A549 (cell line): ENCODE measurements around the gene FAM131B. TPM values are rescaled to one million over a fixed set of nuclear protein-coding genes. Genes with fewer than 3 reads are reported as not detected.
A peak's percentile ranks its signal among the peaks of the same experiment; 100 is the strongest.

ENCODE experiments used
- ATAC-seq, 2 experiments: fragments of 200-7000 bp in 1 of 2; fragments of >200 bp in 1 of 2; cut with Nextera tagmentation in 1 of 2; cut with Tn5 transposase in 1 of 2; 3 replicates each; pipeline versions ENCODE4 v1.8.0 to v1.9.1; 2018 to 2020; ENCODE audit warnings: mild to moderate bottlenecking in 1 of 2, moderate library complexity in 1 of 2
- CTCF ChIA-PET: fragments of 300-600 bp; sonication (Branson Sonifier 250); formaldehyde crosslinking; extraction: SDS; loops from one replicate; lab custom pipeline; 2021; ENCODE audit warnings: antibody characterized with exemption, inconsistent platforms; lab: Yijun Ruan, JAX
- POLR2A ChIA-PET: fragments of 350-600 bp; formaldehyde crosslinking; extraction: SDS; loops from one replicate; lab custom pipeline; 2021; ENCODE audit warnings: antibody characterized with exemption, inconsistent platforms; lab: Yijun Ruan, JAX
- DNase-seq, 2 experiments: peaks; one replicate each; pipeline versions ENCODE4 v3.0.0 to v3.0.0-alpha.2; 2011 to 2016; ENCODE audit warnings: low read depth in 1 of 2, low spot score in 1 of 2
- FAIRE-seq: peaks from 2 replicates; lab custom pipeline; 2011; peaks lifted over from hg19 to GRCh38; lab: Jason Lieb, UNC
- H3K27ac ChIP-seq, 2 experiments: fragments of >200 bp; sonication (Bioruptor Twin); formaldehyde crosslinking; 3 replicates each; pipeline ENCODE4 v1.5.1; 2016 to 2017
- H3K4me1 ChIP-seq: fragments of >200 bp; sonication (Bioruptor Twin); formaldehyde crosslinking; 3 replicates; pipeline ENCODE4 v1.6.1; 2016
- H3K4me2 ChIP-seq: fragments of >200 bp; sonication (Bioruptor Twin); formaldehyde crosslinking; 3 replicates; pipeline ENCODE4 v1.6.1; 2016
- H3K4me3 ChIP-seq: fragments of >200 bp; sonication (Bioruptor Twin); formaldehyde crosslinking; 3 replicates; pipeline ENCODE4 v1.5.1; 2016
- H3K9me3 ChIP-seq: fragments of >200 bp; sonication (Bioruptor Twin); formaldehyde crosslinking; 3 replicates; pipeline ENCODE4 v1.6.1; 2016
- EHMT2 ChIP-seq: fragments of 200-600 bp; sonication (generic); IDR thresholded peaks from 2 replicates; pipeline ENCODE4 v1.6.1; 2016; ENCODE audit warnings: antibody characterized with exemption, low read depth, mild to moderate bottlenecking, moderate library complexity
- FOSB ChIP-seq: fragments of 250-450 bp; sonication (Bioruptor Pico); IDR thresholded peaks from 2 replicates; pipeline ENCODE4 v1.5.0; 2020; ENCODE audit warnings: mild to moderate bottlenecking, moderate library complexity
- FOSL2 ChIP-seq, 2 experiments: fragments of 450-650 bp in 1 of 2; fragments of >200 bp in 1 of 2; sonication (Bioruptor Twin) in 1 of 2; formaldehyde crosslinking; IDR thresholded peaks; 2 replicates each; pipeline versions ENCODE4 v1.5.0 to v1.6.1; 2016 to 2020; ENCODE audit warnings: mild to moderate bottlenecking in 1 of 2, moderate library complexity in 1 of 2
- FOXS1 ChIP-seq: fragments of 250-450 bp; sonication (Bioruptor Pico); IDR thresholded peaks from 2 replicates; pipeline ENCODE4 v1.5.0; 2020; ENCODE audit warnings: mild to moderate bottlenecking, moderate library complexity
- GATA3 ChIP-seq: IDR thresholded peaks from 2 replicates; pipeline ENCODE4 v1.6.1; 2012; ENCODE audit warnings: borderline replicate concordance
- HDAC2 ChIP-seq: fragments of 200-600 bp; sonication (generic); IDR thresholded peaks from 2 replicates; pipeline ENCODE4 v1.6.1; 2016
- HOXA7 ChIP-seq: fragments of 250-450 bp; sonication (Bioruptor Pico); IDR thresholded peaks from 2 replicates; pipeline ENCODE4 v1.5.0; 2020; ENCODE audit warnings: mild to moderate bottlenecking, moderate library complexity
- HOXB13 ChIP-seq: fragments of 250-450 bp; sonication (Bioruptor Pico); IDR thresholded peaks from 2 replicates; pipeline ENCODE4 v1.5.0; 2020; ENCODE audit warnings: low read depth, mild to moderate bottlenecking, moderate library complexity
- JUN ChIP-seq, 2 experiments: fragments of >200 bp; sonication (Bioruptor Twin); formaldehyde crosslinking; IDR thresholded peaks; 2 replicates in 1 of 2; 3 replicates in 1 of 2; pipeline ENCODE4 v1.6.1; 2016 to 2017
- KDM1A ChIP-seq: fragments of 200-600 bp; sonication (generic); IDR thresholded peaks from 2 replicates; pipeline ENCODE4 v1.6.1; 2016; ENCODE audit warnings: low read depth, mild to moderate bottlenecking
- MAFK ChIP-seq: fragments of 450-650 bp; IDR thresholded peaks from 2 replicates; pipeline ENCODE4 v1.6.1; 2014; ENCODE audit not compliant: partially characterized antibody
- MAZ ChIP-seq: fragments of 150-350 bp; IDR thresholded peaks from 2 replicates; pipeline ENCODE4 v1.6.1; 2014; ENCODE audit warnings: antibody characterized with exemption, low read depth, low read length, borderline replicate concordance
- MYC ChIP-seq: IDR thresholded peaks from 2 replicates; pipeline ENCODE4 v1.6.1; 2012; ENCODE audit warnings: mild to moderate bottlenecking, inconsistent platforms, low read length, improper control_type of control experiment, borderline replicate concordance
- PHF8 ChIP-seq: fragments of 200-600 bp; sonication (generic); IDR thresholded peaks from 2 replicates; pipeline ENCODE4 v1.6.1; 2016; ENCODE audit warnings: low read depth, mild to moderate bottlenecking, antibody characterized with exemption, moderate library complexity, borderline replicate concordance
- POLR2A ChIP-seq: IDR thresholded peaks from 2 replicates; pipeline ENCODE4 v1.6.1; 2012; ENCODE audit warnings: mild to moderate bottlenecking, low read length
- POLR2AphosphoS2 ChIP-seq: conservative IDR thresholded peaks from 2 replicates; pipeline ENCODE4 v1.6.1; 2012; ENCODE audit warnings: low read length, improper control_type of control experiment, inconsistent platforms
- RAD21 ChIP-seq, 2 experiments: fragments of >200 bp in 1 of 2; sonication (Bioruptor Twin) in 1 of 2; formaldehyde crosslinking in 1 of 2; IDR thresholded peaks in 1 of 2; conservative IDR thresholded peaks in 1 of 2; 2 replicates in 1 of 2; 3 replicates in 1 of 2; pipeline ENCODE4 v1.6.1; 2012 to 2018; ENCODE audit warnings: inconsistent platforms in 1 of 2
- RARB ChIP-seq: fragments of 250-450 bp; sonication (Bioruptor Pico); IDR thresholded peaks from 2 replicates; pipeline ENCODE4 v1.8.0; 2021; ENCODE audit warnings: mild to moderate bottlenecking, moderate library complexity
- RNF2 ChIP-seq: fragments of 200-600 bp; sonication (generic); IDR thresholded peaks from 2 replicates; pipeline ENCODE4 v1.6.1; 2016; ENCODE audit warnings: low read depth, mild to moderate bottlenecking, antibody characterized with exemption, moderate library complexity, borderline replicate concordance
- SREBF2 ChIP-seq: fragments of 450-650 bp; IDR thresholded peaks from 2 replicates; pipeline ENCODE4 v1.6.1; 2014; ENCODE audit warnings: mild to moderate bottlenecking, moderate library complexity
- TP53 ChIP-seq: fragments of 250-450 bp; sonication (Bioruptor Pico); IDR thresholded peaks from 2 replicates; pipeline ENCODE4 v1.5.0; 2021; ENCODE audit warnings: mild to moderate bottlenecking, moderate library complexity
- ZFP36 ChIP-seq: fragments of 450-650 bp; IDR thresholded peaks from 2 replicates; pipeline ENCODE4 v1.6.1; 2014; ENCODE audit warnings: borderline replicate concordance; ENCODE audit not compliant: partially characterized antibody
- ZSCAN20 ChIP-seq: fragments of 250-450 bp; sonication (Bioruptor Pico); IDR thresholded peaks from 2 replicates; pipeline ENCODE4 v1.8.0; 2022; ENCODE audit warnings: mild to moderate bottlenecking, moderate library complexity
- WGBS: methylation state at CpG from one replicate; pipeline ENCODE4 v1.1.6; 2017; ENCODE audit errors: missing lambda C conversion rate; 5-methylcytosine and 5-hydroxymethylcytosine counted together
- polyA plus RNA-seq, 4 experiments: library from polyadenylated mRNA; depleted of rRNA in 3 of 4; stranded (reverse); fragments of >200 nt; fragmentation: RNase III in 1 of 4; extraction: RNeasy Plus Mini Kit Qiagen cat#74134 plus additional on column Dnase treatment in 1 of 4; gene quantifications; 2 replicates in 3 of 4; 3 replicates in 1 of 4; pipeline ENCODE4 v1.2.3, GENCODE V29; 2011 to 2017
- TF ChIP-seq, protein P1 (sequence below): IDR thresholded peaks from 2 replicates; pipeline ENCODE4 v1.6.1; 2012; ENCODE audit warnings: low read depth, borderline replicate concordance
- TF ChIP-seq, protein P2 (sequence below): fragments of >200 bp; sonication (Bioruptor Twin); formaldehyde crosslinking; IDR thresholded peaks from 2 replicates; pipeline ENCODE4 v1.6.1; 2016
- TF ChIP-seq, protein P3 (sequence below): fragments of 200-600 bp; sonication (generic); IDR thresholded peaks from 2 replicates; pipeline ENCODE4 v1.6.1; 2016; ENCODE audit warnings: antibody characterized with exemption, mild to moderate bottlenecking, moderate library complexity
- TF ChIP-seq, protein P4 (sequence below): fragments of 150-350 bp; IDR thresholded peaks from 2 replicates; pipeline ENCODE4 v1.6.1; 2014; ENCODE audit warnings: low read depth, mild to moderate bottlenecking, low read length
- TF ChIP-seq, protein P5 (sequence below): fragments of 250-450 bp; sonication (Bioruptor Pico); IDR thresholded peaks from 2 replicates; pipeline ENCODE4 v1.5.0; 2020; ENCODE audit warnings: low read depth, mild to moderate bottlenecking, moderate library complexity
- TF ChIP-seq, protein P6 (sequence below): fragments of 450-650 bp; IDR thresholded peaks from 2 replicates; pipeline ENCODE4 v1.6.1; 2014; ENCODE audit warnings: antibody characterized with exemption

The FAM131B gene
- polyA plus RNA-seq, 2 of the 4 experiments (the other 2 are of a cell fraction), result 0.19 to 0.52 TPM

DNA sequence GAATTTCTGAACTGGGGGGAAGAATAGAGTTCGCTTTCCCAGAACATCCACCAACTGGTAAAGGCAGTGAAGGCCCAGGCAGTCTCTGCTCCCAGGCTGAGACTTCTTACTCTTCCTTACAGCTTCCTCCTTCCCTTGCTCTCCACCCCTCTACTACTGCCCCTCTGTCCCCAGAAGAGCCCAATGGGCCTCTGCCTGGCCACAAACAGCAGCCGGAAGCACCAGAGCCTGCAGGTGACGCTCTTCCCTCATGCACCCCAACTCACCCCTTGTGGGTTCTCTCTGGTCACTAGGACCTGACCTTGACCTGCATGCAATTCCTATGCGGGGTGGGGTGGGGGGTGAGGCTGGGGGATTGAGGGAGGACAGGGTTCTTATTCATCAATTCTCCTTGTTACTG is 16.5 kb downstream of the FAM131B start:
- 86% methylated on average over 3 of the region's 4 CpGs for WGBS
- TF ChIP-seq HDAC2, result no peak
- TF ChIP-seq, protein P1, sequence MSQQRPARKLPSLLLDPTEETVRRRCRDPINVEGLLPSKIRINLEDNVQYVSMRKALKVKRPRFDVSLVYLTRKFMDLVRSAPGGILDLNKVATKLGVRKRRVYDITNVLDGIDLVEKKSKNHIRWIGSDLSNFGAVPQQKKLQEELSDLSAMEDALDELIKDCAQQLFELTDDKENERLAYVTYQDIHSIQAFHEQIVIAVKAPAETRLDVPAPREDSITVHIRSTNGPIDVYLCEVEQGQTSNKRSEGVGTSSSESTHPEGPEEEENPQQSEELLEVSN, result no peak
- TF ChIP-seq, protein P2, sequence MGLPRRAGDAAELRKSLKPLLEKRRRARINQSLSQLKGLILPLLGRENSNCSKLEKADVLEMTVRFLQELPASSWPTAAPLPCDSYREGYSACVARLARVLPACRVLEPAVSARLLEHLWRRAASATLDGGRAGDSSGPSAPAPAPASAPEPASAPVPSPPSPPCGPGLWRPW, result no peak
- no peak for TF ChIP-seq RARB
- TF ChIP-seq HOXA7 (CRISPR knock-in tag), result no peak
- TF ChIP-seq TP53 (CRISPR knock-in tag), result no peak
- TF ChIP-seq, protein P3, sequence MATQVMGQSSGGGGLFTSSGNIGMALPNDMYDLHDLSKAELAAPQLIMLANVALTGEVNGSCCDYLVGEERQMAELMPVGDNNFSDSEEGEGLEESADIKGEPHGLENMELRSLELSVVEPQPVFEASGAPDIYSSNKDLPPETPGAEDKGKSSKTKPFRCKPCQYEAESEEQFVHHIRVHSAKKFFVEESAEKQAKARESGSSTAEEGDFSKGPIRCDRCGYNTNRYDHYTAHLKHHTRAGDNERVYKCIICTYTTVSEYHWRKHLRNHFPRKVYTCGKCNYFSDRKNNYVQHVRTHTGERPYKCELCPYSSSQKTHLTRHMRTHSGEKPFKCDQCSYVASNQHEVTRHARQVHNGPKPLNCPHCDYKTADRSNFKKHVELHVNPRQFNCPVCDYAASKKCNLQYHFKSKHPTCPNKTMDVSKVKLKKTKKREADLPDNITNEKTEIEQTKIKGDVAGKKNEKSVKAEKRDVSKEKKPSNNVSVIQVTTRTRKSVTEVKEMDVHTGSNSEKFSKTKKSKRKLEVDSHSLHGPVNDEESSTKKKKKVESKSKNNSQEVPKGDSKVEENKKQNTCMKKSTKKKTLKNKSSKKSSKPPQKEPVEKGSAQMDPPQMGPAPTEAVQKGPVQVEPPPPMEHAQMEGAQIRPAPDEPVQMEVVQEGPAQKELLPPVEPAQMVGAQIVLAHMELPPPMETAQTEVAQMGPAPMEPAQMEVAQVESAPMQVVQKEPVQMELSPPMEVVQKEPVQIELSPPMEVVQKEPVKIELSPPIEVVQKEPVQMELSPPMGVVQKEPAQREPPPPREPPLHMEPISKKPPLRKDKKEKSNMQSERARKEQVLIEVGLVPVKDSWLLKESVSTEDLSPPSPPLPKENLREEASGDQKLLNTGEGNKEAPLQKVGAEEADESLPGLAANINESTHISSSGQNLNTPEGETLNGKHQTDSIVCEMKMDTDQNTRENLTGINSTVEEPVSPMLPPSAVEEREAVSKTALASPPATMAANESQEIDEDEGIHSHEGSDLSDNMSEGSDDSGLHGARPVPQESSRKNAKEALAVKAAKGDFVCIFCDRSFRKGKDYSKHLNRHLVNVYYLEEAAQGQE, result no peak
- TF ChIP-seq SREBF2, result no peak
- no peak for TF ChIP-seq MYC
- no peak for TF ChIP-seq POLR2AphosphoS2
- TF ChIP-seq MAFK, result no peak
- TF ChIP-seq PHF8, result no peak
- no peak for TF ChIP-seq ZFP36
- TF ChIP-seq HOXB13 (CRISPR knock-in tag), result no peak
- TF ChIP-seq, all 56 proteins: peak for 0
- no peak overlapping the region; the same call in 2 of the 3 replicates for H3K4me3 ChIP-seq
- ChIA-PET CTCF (interaction anchor here (0.8 to 2.9 kb wide), 21 partner anchors 10 to 105 kb away, joined by 3 to 15 read pairs (median 6); partner anchors contain the start of gene CLCN1), POLR2A (interaction anchor here (1.0 kb wide), 1 partner anchor 34 kb away, joined by 6 read pairs; no protein-coding TSS in a partner anchor)
- H3K4me2 ChIP-seq, result peak overlapping the region; percentile 78; the same call in 1 of the 3 replicates
- H3K4me1 ChIP-seq, result no peaks in the 10 kb centered on the region
- no peak overlapping the region; a peak in 1 of 6 replicates for H3K27ac ChIP-seq
- peak; percentile 8 to 10; a peak in 4 of 6 replicates for ATAC-seq
- H3K9me3 ChIP-seq, result no peaks in the 10 kb centered on the region
- no peak for FAIRE-seq
- no peak for DNase-seq

DNA sequence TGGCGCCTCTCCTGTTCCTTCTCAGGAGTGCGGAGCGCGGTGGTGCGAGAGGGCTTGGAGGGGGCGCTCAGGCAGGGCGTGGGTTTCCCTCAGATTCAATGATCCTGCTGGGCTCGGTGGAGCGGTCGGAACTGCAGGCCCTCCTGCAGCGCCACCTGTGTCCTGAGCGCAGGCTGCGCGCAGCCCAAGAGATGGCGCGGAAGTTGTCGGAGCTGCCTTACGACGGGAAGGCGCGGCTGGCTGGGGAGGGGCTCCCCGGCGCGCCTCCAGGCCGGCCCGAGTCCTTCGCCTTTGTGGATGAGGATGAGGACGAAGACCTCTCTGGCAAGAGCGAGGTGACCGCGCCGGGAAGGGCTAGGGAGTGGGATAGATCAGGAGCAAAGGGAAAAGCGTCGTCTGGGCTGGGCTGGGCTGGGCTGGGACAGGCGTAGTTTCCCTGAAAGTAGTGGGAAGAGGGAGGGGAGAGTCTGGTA is 17.0 kb downstream of the FAM131B start:
- ChIA-PET CTCF (interaction anchor here (0.7 to 2.9 kb wide), 27 partner anchors 10 to 391 kb away, joined by 3 to 15 read pairs (median 5); partner anchors contain the start of gene CLCN1), POLR2A (interaction anchor here (1.0 kb wide), 1 partner anchor 35 kb away, joined by 6 read pairs; no protein-coding TSS in a partner anchor)
- FAIRE-seq, result no peak
- peak overlapping the region; percentile 78 for H3K4me2 ChIP-seq
- ATAC-seq, result peak; percentile 99 to 100
- H3K27ac ChIP-seq, result peak overlapping the region; percentile 44 to 63; a peak in 5 of 6 replicates
- WGBS, result 13% methylated on average over 29 of the region's 35 CpGs
- no peaks in the 10 kb centered on the region for H3K9me3 ChIP-seq
- H3K4me1 ChIP-seq, result no peaks in the 10 kb centered on the region
- peak overlapping the region; percentile 19; the same call in 2 of the 3 replicates for H3K4me3 ChIP-seq
- peak; percentile 78 to 82 for DNase-seq
- TF ChIP-seq, protein P4, sequence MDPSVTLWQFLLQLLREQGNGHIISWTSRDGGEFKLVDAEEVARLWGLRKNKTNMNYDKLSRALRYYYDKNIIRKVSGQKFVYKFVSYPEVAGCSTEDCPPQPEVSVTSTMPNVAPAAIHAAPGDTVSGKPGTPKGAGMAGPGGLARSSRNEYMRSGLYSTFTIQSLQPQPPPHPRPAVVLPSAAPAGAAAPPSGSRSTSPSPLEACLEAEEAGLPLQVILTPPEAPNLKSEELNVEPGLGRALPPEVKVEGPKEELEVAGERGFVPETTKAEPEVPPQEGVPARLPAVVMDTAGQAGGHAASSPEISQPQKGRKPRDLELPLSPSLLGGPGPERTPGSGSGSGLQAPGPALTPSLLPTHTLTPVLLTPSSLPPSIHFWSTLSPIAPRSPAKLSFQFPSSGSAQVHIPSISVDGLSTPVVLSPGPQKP, result no peak
- TF ChIP-seq POLR2A (no peak; the same call in 1 of the 2 replicates), KDM1A (no peak), EHMT2 (no peak), RAD21 (conservative IDR thresholded peaks at IDR 0.05 in 1 of 2, IDR thresholded peaks at IDR 0.05 in 1 of 2) (peak; percentile 36 to 53), FOSL2 (IDR thresholded peaks at IDR 0.05) (no peak), FOSL2 (CRISPR knock-in tag; IDR thresholded peaks at IDR 0.05) (no peak), SREBF2 (no peak), FOXS1 (no peak), FOSB (CRISPR knock-in tag) (no peak), JUN (IDR thresholded peaks at IDR 0.05) (no peak), GATA3 (no peak), RNF2 (no peak), PHF8 (no peak), MAZ (no peak), ZSCAN20 (no peak), MYC (no peak)
- TF ChIP-seq, protein P5, sequence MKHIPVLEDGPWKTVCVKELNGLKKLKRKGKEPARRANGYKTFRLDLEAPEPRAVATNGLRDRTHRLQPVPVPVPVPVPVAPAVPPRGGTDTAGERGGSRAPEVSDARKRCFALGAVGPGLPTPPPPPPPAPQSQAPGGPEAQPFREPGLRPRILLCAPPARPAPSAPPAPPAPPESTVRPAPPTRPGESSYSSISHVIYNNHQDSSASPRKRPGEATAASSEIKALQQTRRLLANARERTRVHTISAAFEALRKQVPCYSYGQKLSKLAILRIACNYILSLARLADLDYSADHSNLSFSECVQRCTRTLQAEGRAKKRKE, result 0 out of 2 replicates have a peak, but pooled peaks have one; percentile 22
- TF ChIP-seq, protein P2, result no peak
- TF ChIP-seq, protein P6, sequence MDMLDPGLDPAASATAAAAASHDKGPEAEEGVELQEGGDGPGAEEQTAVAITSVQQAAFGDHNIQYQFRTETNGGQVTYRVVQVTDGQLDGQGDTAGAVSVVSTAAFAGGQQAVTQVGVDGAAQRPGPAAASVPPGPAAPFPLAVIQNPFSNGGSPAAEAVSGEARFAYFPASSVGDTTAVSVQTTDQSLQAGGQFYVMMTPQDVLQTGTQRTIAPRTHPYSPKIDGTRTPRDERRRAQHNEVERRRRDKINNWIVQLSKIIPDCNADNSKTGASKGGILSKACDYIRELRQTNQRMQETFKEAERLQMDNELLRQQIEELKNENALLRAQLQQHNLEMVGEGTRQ, result no peak
